ENCODE results near the gene ZDHHC7. TPM values are rescaled to one million over a fixed set of nuclear protein-coding genes. Genes with fewer than 3 reads are reported as not detected.

ZDHHC7 gene
- total and polyA plus RNA-seq, 9 of the 15 experiments (the other 6 are each of a cell fraction or from before 2014, with no cell fraction given): 1.7 to 49.7 (median 37.4) TPM

- TF ChIP-seq YY1 (IDR thresholded peaks at IDR 0.05; ENCODE audit: borderline replicate concordance in 1 of 3, control insufficient read depth in 1 of 3, extremely low read depth in 1 of 3, insufficient read depth in 3 of 3, insufficient read length in 1 of 3, insufficient replicate concordance in 2 of 3, low read depth in 1 of 3, low read length in 2 of 3): peak in 1 of 3 experiments; percentile 28
- TF ChIP-seq, protein P1, sequence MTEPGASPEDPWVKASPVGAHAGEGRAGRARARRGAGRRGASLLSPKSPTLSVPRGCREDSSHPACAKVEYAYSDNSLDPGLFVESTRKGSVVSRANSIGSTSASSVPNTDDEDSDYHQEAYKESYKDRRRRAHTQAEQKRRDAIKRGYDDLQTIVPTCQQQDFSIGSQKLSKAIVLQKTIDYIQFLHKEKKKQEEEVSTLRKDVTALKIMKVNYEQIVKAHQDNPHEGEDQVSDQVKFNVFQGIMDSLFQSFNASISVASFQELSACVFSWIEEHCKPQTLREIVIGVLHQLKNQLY (CRISPR knock-in tag; conservative IDR thresholded peaks at IDR 0.05): 0 out of 4 replicates have a peak, but pooled peaks of 1 of the 2 experiments have one; percentile 0
- no peak for TF ChIP-seq TSC22D4 (tag; IDR thresholded peaks at IDR 0.05)
- TF ChIP-seq, protein P2, sequence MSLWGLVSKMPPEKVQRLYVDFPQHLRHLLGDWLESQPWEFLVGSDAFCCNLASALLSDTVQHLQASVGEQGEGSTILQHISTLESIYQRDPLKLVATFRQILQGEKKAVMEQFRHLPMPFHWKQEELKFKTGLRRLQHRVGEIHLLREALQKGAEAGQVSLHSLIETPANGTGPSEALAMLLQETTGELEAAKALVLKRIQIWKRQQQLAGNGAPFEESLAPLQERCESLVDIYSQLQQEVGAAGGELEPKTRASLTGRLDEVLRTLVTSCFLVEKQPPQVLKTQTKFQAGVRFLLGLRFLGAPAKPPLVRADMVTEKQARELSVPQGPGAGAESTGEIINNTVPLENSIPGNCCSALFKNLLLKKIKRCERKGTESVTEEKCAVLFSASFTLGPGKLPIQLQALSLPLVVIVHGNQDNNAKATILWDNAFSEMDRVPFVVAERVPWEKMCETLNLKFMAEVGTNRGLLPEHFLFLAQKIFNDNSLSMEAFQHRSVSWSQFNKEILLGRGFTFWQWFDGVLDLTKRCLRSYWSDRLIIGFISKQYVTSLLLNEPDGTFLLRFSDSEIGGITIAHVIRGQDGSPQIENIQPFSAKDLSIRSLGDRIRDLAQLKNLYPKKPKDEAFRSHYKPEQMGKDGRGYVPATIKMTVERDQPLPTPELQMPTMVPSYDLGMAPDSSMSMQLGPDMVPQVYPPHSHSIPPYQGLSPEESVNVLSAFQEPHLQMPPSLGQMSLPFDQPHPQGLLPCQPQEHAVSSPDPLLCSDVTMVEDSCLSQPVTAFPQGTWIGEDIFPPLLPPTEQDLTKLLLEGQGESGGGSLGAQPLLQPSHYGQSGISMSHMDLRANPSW (CRISPR knock-in tag; IDR thresholded peaks at IDR 0.05): no peak
- TF ChIP-seq ZNF133 (CRISPR knock-in tag; IDR thresholded peaks at IDR 0.05): no peak
- TF ChIP-seq, protein P3, sequence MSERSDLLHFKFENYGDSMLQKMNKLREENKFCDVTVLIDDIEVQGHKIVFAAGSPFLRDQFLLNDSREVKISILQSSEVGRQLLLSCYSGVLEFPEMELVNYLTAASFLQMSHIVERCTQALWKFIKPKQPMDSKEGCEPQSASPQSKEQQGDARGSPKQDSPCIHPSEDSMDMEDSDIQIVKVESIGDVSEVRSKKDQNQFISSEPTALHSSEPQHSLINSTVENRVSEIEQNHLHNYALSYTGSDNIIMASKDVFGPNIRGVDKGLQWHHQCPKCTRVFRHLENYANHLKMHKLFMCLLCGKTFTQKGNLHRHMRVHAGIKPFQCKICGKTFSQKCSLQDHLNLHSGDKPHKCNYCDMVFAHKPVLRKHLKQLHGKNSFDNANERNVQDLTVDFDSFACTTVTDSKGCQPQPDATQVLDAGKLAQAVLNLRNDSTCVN (CRISPR knock-in tag; IDR thresholded peaks at IDR 0.05): no peak
Measured at GRCh38 chr16:85056211-85056748, 44.9 kb upstream of the ZDHHC7 start (continued).

Data from K562 (cell line).